Measurements from ENCODE around the gene TMEM42. TPM values are rescaled to one million over a fixed set of nuclear protein-coding genes. Genes with fewer than 3 reads are reported as not detected.

The TMEM42 gene
- total RNA-seq, 1 experiment from 2014 or later: 15.0 TPM

DNA sequence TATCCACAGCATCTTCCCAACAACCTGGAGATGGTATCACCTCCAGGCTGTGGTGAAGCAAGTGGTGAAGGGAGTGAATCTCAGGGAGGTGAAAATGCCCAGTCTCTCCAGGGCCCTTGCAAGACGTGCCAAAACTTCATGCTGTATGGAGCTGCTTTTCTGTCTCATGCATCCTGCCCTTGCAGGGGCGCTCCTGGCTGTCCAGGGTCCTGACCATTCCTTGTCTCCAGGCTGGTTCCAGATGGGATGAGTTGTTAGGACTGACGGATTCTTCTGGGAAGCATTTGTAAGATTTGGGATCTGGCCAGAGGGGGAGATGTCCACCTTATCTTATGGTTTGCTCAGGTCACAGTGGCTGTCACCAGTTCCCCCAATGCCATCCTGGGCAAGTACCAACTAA, 28.5 kb downstream of the TMEM42 start (continued):
- TF ChIP-seq, protein P1, sequence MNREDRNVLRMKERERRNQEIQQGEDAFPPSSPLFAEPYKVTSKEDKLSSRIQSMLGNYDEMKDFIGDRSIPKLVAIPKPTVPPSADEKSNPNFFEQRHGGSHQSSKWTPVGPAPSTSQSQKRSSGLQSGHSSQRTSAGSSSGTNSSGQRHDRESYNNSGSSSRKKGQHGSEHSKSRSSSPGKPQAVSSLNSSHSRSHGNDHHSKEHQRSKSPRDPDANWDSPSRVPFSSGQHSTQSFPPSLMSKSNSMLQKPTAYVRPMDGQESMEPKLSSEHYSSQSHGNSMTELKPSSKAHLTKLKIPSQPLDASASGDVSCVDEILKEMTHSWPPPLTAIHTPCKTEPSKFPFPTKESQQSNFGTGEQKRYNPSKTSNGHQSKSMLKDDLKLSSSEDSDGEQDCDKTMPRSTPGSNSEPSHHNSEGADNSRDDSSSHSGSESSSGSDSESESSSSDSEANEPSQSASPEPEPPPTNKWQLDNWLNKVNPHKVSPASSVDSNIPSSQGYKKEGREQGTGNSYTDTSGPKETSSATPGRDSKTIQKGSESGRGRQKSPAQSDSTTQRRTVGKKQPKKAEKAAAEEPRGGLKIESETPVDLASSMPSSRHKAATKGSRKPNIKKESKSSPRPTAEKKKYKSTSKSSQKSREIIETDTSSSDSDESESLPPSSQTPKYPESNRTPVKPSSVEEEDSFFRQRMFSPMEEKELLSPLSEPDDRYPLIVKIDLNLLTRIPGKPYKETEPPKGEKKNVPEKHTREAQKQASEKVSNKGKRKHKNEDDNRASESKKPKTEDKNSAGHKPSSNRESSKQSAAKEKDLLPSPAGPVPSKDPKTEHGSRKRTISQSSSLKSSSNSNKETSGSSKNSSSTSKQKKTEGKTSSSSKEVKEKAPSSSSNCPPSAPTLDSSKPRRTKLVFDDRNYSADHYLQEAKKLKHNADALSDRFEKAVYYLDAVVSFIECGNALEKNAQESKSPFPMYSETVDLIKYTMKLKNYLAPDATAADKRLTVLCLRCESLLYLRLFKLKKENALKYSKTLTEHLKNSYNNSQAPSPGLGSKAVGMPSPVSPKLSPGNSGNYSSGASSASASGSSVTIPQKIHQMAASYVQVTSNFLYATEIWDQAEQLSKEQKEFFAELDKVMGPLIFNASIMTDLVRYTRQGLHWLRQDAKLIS (CRISPR knock-in tag; IDR thresholded peaks at IDR 0.05; ENCODE audit: borderline replicate concordance): no peak
- TF ChIP-seq RELA (CRISPR knock-in tag; IDR thresholded peaks at IDR 0.05; ENCODE audit: borderline replicate concordance) (no peak), FOXJ3 (CRISPR knock-in tag; IDR thresholded peaks at IDR 0.05; ENCODE audit: borderline replicate concordance) (no peak)
- TF ChIP-seq, protein P2, sequence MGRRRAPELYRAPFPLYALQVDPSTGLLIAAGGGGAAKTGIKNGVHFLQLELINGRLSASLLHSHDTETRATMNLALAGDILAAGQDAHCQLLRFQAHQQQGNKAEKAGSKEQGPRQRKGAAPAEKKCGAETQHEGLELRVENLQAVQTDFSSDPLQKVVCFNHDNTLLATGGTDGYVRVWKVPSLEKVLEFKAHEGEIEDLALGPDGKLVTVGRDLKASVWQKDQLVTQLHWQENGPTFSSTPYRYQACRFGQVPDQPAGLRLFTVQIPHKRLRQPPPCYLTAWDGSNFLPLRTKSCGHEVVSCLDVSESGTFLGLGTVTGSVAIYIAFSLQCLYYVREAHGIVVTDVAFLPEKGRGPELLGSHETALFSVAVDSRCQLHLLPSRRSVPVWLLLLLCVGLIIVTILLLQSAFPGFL (CRISPR knock-in tag; IDR thresholded peaks at IDR 0.05; ENCODE audit: borderline replicate concordance): no peak
- TF ChIP-seq, protein P3, sequence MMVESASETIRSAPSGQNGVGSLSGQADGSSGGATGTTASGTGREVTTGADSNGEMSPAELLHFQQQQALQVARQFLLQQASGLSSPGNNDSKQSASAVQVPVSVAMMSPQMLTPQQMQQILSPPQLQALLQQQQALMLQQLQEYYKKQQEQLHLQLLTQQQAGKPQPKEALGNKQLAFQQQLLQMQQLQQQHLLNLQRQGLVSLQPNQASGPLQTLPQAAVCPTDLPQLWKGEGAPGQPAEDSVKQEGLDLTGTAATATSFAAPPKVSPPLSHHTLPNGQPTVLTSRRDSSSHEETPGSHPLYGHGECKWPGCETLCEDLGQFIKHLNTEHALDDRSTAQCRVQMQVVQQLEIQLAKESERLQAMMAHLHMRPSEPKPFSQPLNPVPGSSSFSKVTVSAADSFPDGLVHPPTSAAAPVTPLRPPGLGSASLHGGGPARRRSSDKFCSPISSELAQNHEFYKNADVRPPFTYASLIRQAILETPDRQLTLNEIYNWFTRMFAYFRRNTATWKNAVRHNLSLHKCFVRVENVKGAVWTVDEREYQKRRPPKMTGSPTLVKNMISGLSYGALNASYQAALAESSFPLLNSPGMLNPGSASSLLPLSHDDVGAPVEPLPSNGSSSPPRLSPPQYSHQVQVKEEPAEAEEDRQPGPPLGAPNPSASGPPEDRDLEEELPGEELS (CRISPR knock-in tag; IDR thresholded peaks at IDR 0.05): no peak
- TF ChIP-seq, protein P4, sequence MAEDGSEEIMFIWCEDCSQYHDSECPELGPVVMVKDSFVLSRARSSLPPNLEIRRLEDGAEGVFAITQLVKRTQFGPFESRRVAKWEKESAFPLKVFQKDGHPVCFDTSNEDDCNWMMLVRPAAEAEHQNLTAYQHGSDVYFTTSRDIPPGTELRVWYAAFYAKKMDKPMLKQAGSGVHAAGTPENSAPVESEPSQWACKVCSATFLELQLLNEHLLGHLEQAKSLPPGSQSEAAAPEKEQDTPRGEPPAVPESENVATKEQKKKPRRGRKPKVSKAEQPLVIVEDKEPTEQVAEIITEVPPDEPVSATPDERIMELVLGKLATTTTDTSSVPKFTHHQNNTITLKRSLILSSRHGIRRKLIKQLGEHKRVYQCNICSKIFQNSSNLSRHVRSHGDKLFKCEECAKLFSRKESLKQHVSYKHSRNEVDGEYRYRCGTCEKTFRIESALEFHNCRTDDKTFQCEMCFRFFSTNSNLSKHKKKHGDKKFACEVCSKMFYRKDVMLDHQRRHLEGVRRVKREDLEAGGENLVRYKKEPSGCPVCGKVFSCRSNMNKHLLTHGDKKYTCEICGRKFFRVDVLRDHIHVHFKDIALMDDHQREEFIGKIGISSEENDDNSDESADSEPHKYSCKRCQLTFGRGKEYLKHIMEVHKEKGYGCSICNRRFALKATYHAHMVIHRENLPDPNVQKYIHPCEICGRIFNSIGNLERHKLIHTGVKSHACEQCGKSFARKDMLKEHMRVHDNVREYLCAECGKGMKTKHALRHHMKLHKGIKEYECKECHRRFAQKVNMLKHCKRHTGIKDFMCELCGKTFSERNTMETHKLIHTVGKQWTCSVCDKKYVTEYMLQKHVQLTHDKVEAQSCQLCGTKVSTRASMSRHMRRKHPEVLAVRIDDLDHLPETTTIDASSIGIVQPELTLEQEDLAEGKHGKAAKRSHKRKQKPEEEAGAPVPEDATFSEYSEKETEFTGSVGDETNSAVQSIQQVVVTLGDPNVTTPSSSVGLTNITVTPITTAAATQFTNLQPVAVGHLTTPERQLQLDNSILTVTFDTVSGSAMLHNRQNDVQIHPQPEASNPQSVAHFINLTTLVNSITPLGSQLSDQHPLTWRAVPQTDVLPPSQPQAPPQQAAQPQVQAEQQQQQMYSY (CRISPR knock-in tag; IDR thresholded peaks at IDR 0.05): no peak
- TF ChIP-seq, protein P5, sequence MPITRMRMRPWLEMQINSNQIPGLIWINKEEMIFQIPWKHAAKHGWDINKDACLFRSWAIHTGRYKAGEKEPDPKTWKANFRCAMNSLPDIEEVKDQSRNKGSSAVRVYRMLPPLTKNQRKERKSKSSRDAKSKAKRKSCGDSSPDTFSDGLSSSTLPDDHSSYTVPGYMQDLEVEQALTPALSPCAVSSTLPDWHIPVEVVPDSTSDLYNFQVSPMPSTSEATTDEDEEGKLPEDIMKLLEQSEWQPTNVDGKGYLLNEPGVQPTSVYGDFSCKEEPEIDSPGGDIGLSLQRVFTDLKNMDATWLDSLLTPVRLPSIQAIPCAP (CRISPR knock-in tag; IDR thresholded peaks at IDR 0.05): no peak
- TF ChIP-seq, protein P6, sequence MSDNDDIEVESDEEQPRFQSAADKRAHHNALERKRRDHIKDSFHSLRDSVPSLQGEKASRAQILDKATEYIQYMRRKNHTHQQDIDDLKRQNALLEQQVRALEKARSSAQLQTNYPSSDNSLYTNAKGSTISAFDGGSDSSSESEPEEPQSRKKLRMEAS (CRISPR knock-in tag; IDR thresholded peaks at IDR 0.05): no peak

DNA sequence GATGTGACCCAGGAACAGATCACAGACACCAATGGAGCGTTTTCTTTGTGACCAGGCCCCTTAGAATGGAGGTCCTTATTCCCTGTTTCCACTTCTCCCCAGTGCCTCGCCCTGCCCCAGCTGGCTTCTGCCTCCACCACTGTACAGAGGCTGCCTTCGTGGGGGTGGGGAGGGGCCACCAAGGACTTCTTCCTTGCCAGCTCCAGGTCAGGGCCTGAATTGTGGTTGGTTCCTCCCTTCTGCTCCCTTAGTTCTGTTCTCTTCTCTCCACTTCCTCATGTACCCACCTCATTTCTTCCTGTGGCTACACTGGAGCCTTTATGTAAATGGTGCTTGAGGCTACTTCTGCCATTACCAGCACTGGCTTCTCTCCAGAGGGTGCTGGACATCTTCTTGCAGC, 29.1 kb downstream of the TMEM42 start:
- H3K36me3 Mint-ChIP-seq: no peaks in the 10 kb centered on the region
- H3K27me3 Mint-ChIP-seq (ENCODE audit: low read depth): no peaks in the 10 kb centered on the region; the same call in 1 of the 2 replicates
- no peak for DNase-seq (ENCODE audit: low spot score)
- peaks cover 32% of the 10 kb centered on the region for H3K4me1 Mint-ChIP-seq
- peaks cover 11% of the 10 kb centered on the region for H3K9me3 Mint-ChIP-seq
- H3K4me3 Mint-ChIP-seq: no peak overlapping the region
- no peak overlapping the region for H3K27ac Mint-ChIP-seq
- no peak for TF ChIP-seq ZNF121 (CRISPR knock-in tag; IDR thresholded peaks at IDR 0.05)
- TF ChIP-seq CREM (CRISPR knock-in tag; IDR thresholded peaks at IDR 0.05): no peak
- no peak for TF ChIP-seq IRF2 (CRISPR knock-in tag; IDR thresholded peaks at IDR 0.05; ENCODE audit: borderline replicate concordance, low read depth)
- TF ChIP-seq, protein P7, sequence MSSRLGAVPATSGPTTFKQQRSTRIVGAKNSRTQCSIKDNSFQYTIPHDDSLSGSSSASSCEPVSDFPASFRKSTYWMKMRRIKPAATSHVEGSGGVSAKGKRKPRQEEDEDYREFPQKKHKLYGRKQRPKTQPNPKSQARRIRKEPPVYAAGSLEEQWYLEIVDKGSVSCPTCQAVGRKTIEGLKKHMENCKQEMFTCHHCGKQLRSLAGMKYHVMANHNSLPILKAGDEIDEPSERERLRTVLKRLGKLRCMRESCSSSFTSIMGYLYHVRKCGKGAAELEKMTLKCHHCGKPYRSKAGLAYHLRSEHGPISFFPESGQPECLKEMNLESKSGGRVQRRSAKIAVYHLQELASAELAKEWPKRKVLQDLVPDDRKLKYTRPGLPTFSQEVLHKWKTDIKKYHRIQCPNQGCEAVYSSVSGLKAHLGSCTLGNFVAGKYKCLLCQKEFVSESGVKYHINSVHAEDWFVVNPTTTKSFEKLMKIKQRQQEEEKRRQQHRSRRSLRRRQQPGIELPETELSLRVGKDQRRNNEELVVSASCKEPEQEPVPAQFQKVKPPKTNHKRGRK (CRISPR knock-in tag; IDR thresholded peaks at IDR 0.05; ENCODE audit: borderline replicate concordance): no peak
- no peak for TF ChIP-seq NFATC4 (CRISPR knock-in tag; IDR thresholded peaks at IDR 0.05)
- ChIA-PET POLR2A (no interaction called here), CTCF (no interaction called here)
- ATAC-seq: no peak
